ENCODE data around the gene CAMSAP3.

The CAMSAP3 gene

DNA sequence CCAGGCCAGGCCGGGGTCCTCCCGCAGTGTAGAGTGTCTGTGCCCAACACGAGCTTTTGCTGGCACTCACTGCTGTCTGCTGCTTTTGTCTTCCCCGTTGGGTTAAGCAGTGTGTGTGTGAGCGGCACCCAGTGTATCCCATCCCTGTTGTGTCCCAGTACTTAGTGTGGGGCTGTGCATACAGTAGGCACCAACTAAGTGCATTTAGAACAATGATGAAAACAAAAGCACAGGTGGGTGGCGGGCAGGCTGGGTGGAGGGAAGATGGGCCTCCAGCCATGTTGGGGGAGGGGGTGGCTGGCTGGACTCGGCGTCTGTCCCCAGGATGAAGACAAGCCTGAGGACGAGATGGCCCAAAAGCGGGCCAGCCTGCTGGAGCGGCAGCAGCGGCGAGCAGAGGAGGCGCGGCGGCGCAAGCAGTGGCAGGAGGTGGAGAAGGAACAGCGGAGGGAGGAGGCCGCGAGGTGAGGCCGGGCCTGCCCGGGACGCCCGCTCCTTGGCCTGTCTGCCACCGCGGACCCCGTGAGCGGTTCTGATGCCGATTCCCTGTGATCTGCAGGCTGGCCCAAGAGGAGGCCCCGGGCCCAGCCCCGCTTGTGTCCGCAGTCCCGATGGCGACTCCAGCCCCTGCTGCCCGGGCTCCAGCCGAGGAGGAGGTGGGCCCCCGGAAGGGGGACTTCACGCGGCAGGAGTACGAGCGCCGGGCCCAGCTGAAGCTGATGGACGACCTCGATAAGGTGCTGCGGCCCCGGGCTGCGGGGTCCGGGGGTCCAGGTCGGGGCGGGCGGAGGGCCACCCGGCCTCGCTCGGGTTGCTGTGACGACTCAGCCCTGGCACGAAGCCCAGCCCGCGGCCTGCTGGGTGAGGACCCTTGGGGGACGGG, 19.4 kb downstream of the CAMSAP3 start:
- DNase-seq: no peak

DNA sequence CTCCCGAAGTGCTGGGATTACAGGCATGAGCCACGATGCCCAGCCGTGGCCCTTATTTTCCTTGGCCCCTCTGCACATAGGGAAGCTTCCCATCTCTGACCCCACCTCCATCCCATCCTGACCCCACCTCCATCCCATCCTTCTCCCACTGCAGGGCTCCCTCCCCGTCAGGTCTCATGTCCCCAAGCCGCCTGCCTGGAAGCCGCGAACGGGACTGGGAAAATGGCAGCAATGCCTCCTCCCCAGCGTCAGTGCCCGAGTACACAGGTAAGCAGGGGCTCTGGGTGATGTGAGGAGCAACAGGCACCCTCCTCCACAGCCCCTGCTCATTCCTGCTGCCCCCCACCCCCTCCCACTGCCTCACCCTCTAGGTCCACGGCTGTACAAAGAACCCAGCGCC, 21.5 kb downstream of the CAMSAP3 start:
- no peak for DNase-seq

DNA sequence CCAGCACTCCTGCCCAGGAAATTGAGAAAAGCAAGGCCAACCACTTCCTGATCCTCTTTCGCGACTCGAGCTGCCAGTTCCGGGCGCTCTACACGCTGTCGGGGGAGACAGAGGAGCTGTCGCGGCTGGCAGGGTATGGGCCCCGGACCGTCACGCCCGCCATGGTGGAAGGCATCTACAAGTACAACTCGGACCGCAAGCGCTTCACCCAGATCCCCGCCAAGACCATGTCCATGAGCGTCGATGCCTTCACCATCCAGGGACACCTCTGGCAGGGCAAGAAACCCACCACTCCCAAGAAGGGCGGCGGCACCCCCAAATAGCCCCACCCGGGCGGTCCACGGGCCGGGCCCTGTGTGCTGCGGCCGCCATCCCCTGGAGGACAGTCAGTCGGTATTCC, 22.1 kb downstream of the CAMSAP3 start:
- DNase-seq: no peak

DNA sequence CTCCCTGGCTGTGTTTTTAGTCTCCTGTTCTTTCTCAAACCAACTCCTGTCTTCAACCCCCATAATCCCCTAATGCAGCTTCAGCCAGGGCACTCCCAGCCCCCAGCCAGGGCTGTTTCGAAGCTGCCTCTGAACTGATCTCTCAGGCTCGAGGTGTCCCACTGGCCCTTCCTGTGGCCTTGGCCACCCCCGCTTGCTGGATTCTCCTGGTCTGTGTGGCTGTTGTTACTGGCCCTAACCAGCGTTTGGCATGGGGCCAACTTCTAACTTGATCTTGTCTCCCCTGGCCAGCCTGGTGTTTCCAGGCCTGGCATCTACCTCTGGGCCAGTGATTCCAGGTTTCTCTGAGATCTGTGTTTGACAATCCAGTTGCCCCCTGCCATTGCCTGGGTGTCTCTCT, 22.7 kb downstream of the CAMSAP3 start:
- DNase-seq: peak; percentile 37

DNA sequence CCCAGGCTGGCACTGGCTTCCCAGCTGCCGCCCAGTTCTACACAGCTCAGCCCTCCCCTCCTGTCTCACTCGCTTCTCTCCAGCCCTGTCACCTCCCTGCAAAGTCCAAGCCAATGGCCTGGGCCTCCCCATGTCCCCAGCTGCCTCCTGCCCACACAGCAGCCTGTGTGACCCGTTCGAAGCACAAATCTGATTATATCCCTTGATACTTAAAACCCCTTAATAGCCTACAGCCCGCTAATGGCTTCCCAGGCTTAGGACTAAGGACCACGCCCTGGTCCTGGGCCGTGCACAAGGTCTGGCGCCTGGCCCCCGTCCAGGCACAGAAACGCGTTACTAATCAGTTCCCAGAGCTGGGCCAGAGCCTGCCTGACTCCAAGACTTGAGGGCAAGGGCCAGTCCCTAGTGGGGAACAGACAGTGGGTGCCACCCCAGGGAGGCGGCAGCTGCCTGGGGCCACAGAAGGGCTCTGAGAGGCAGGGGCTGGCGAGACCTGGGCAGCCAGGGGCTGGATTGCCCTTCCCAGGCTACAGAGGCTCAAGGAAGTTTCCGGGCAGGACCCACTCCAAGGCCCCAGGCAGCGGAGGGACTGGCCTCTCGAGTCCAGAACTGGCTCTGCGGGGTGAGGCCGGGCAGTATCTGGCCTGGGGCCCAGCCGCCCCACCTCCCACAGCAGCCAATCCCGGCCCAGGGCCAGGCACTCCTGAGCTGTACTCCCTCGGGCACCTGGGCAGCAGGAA, 23.3 kb downstream of the CAMSAP3 start:
- peak; percentile 51 for DNase-seq

DNA sequence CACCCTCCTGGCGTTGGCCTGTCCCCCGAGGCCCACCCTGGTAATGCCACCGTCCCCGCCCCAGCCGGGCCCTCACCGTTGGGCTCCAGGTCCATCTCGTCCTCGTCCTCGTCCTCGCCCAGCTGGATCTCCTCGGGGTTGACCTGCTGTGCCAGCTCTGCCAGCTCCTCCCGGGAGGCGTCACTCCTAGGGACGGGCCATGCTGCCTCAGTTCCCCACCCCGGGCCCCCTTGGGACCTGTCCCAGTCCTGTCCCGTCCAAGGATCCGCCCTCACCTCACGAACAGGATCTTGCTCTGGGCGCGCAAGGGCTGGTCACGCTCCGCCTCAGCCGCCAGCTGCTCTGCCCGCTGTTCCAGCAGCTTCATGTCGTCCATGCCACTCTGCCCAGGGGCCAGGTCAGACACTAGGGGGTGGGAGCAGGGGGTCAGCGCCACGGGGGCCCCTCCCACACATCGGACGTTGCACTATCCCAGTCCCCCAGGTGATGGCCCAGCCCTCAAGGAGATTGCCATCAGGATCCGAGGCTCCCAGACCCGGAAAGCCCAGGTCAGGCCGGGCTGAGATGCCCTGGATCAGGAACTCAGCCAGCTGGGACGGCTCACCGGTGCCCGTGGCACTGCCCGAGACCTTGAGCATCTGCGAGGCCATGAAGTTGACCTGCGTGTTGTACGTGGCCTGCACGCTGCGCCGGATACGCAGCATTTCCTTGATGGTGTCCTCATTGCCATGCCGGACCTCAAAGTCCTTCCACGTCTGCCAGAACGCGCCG, 24.2 kb downstream of the CAMSAP3 start:
- DNase-seq: no peak

DNA sequence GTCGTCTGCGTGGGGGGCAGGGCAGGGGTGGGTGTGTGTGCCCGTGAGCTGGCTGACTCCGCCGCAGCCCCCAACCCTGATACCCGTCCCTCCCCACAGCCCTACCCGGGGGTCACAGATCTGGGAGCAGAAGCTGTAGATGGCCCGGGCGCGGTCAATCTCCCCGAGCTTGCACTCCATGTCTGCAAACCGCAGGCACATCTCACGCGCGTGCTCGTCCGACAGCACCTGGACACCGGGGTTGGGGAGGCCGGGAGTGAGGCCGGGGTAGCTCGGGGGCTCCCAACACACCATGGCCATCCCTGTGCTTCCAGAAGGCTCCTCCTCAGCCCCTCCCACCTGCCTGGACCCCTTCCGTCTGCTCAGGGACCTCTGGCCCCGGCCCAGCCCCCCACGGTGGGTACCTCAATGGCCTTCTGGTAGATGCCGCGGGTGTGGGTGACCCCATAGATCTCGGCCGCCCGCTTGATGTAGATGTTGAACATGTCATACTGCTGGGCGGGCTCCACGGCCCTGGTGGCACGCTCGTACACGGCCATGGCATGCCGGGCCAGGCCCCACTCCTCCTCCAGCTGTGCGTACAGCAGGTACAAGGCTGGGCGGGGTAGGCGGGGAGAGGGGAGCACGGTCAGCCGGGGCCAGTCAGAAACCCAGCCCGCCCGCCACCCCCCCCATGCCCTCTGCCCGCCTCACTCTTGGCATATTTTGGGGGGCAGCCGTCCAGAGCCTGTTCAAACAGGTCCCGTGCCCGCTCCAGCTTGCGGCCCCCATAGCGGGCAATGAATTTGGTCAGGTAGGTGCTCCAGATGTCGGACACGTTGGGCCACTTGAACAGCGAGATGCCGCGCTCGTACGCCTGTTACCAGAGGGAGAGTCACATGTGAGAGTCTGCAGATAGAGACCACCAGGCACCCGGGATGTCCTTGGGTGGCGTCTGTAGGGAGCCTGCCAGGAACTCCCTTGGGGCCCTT, 25.1 kb downstream of the CAMSAP3 start:
- no peak for DNase-seq

DNA sequence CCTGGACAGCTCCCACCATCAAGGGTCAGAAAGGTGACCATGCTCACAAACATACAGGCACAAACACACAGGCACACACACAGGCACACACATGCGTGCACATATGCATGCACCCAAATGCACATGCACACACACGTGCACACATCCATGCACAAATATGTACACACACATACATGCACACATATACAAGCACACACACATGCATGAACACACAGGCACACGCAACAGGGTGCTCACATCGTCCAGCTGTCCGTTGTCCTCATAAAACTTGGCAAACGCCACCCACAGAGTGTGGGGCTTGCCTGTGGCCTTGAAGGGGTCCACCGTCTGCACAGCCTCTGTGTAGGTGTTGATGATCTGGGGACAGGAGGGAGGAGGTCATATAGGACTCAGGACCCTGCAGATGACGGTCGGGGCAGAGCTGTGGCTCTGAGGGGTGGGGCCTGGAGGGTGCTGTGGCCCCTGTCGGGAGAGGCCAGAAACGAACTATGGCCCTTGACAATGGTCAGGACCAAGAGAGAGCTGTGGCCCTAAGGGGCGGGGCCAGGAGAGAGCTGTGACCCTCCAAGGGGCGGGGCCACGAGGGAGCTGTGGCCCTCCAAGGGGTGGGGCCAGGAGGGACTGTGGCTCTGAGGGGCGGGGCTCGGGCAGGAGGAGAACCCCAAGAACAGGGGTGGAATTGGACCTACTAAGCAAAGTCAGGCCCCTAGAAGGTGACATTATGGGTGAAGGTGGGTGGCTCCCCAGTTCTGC, 27.4 kb downstream of the CAMSAP3 start:
- DNase-seq: peak; percentile 62

DNA sequence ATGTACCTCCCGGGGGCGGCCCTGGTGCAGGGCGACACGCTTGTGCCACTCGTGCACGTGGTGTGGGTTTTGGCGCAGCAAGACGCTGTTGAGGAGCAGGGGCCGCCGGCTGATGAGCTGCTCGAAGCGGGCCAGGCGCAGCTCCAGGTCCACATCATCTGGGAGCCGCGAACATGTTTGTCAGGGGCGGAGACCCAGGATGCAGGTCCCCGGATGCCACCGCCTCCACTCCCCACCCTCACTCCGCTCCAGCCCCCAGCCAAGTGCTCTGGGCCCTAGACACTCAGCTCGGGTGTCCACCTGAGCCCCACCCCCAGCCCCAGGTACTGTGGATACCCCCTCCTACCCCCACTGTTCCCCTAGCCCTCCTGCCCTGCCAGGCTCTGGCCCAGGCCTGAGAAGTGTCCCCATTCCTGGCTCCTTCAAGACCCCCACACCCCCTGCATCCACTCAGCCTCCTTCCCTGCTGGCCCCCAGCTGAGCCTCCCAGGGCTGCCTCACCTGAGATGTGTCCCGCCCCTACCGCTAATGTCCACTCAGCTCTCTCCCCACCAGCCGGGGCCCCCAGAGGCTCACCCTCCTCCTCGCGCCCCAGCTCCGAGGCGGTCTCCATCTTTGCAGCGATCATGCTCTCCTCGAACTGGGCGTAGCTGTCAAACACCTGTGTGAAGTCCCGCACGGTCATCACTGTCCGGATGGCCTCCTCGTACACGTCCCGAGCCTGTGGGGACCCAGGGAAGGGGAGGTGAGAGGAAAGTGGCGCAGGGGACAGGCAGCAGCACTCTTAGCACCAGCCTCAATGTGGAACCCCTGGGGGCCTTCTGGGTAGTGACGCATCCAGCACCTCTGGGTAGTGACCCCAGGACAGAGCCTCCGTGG, 28.3 kb downstream of the CAMSAP3 start:
- no peak for DNase-seq

DNA sequence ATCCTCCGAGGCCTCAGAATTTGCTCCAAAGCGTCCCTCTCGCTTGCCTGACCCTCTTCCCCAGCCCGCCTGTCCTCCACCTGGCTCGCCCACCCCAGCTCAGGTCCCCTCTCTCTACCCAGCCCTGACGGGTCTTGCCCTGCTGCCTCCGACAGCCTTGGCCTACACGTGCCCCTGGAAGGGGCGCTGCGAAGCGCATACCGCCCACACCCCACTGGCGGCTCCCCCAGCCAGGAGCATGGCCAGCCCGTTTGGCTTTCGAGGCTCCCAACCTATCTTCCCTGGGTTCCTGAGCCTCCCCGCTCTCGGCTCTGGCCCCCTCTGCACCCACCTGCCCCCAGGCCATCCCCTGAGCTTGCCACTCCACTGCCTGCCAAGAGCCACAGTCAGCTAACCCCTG, 29.1 kb downstream of the CAMSAP3 start:
- DNase-seq: no peak

DNA sequence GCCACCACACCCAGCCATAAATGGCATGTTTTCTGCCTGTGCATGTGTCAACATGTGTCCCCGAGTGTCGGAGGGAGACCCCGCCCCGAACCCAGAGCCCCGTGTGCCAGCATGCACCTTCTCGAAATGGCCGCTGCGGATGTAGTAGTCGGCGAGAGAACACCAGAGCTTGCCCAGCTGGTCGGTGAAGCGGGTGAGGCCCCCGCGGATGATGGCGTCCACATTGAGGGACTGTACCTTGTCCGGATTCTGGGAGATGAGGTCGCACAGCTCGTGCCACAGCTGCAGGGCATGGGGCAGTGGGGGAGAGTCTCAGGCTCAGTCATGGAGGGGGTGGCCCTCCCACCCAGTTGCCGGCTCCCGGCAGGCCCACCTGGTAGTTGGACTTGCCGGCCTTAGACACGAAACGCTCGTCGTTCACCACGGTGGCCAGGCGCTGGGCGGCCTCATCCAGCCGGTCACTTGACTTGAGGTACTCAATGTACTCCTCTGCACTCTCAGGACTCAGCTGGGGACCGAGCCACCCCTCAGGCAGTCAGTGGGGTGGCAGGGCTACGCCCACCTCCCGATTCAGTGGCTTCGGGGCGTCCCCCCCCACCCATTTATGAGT, 30.2 kb downstream of the CAMSAP3 start:
- no peak for DNase-seq

DNA sequence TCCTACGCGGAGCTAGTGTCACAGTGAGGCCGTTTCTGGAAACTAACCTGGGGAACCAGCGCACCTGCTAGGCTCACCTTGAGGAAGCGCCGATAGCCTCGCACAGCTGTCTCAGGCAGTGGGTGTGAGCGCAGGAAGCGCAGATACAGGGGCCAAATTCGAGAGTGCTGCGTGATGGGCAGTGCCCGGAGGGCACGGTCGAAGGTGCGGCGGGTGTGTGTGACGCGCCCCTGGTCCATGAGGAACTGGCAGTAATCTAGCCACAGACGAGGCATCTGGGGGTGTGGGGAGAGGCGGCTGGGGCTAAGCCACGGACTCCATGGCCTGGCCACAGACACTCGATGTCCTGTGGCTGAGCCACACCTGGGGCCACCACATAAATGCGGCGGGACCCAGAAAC, 31.5 kb downstream of the CAMSAP3 start:
- no peak for DNase-seq

DNA sequence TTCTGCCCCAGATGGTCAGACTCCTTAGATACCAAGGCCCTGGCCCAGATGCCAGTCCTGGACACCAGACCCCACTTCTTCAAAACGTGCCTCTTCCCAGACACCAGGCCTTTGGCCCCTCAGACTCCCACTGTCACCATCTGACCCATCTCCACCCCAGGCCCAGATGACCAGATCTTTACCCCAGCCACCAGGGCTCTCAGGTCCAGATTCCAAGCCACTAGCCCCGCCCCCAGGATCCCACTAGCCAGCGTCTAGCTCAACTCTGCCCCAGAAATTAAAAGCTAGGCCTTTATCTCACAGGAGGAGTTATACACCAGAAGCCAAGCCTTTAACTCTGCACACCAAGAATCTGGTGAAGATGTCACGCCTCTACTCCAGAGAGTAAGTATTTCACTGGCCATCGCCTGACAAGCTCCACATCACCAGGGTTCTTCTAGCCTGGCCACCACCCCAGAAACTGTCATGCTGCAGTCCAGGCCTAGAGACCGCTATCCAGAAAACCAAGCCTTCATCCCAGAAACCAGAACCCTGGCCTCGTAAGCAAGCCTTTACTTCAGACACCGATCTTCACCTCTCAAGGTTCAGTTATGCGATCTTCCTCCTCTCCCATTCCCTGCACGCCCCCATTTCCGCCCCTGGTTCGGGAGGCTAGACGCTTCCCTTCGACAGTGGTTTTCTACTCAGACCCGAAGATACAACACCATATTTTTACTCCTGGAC, 33.1 kb downstream of the CAMSAP3 start:
- no peak for DNase-seq

DNA sequence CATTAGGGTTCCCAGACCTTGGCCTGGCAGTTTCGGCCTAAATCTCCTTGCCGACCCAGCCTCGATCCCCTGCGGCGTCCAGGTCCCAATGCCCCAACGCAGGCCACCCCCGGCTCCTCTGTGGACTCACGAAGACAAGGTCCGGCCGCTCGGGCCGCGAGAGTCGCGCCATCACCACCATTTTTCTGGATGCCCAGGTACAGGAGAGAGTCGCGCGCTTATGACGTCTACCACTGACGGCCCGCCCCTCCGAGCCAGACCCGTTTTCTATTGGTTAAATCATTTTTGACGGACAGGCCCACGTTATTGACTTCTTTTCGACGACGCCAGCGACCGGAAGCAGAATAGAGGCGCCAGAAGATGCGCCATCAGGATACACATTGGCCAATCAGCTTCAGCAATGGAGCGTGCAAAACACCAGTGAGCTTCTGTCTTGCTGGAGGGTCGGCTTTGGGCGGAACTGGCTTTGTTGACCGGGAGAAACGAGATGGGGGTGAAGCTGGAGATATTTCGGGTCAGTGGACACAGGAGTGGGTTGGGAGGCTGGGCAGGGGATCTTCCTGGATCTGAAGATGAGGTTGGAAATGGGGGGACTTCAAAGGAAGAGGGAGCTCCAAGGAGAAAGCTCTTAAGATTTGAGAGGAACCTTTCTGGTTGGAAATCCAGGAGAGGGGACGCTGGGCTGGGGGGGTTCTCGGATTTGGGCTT, 33.8 kb downstream of the CAMSAP3 start, which contains the start of the genes PET100 and XAB2:
Gene PET100 (plus strand): TSS at position 447 of the 708 bp plus-strand sequence. CDS start 41 bp downstream, at position 488.
Gene XAB2 (minus strand): TSS at position 199 of the 708 bp plus-strand sequence. CDS start 18 bp downstream, at position 181.
- DNase-seq: peak; percentile 99

DNA sequence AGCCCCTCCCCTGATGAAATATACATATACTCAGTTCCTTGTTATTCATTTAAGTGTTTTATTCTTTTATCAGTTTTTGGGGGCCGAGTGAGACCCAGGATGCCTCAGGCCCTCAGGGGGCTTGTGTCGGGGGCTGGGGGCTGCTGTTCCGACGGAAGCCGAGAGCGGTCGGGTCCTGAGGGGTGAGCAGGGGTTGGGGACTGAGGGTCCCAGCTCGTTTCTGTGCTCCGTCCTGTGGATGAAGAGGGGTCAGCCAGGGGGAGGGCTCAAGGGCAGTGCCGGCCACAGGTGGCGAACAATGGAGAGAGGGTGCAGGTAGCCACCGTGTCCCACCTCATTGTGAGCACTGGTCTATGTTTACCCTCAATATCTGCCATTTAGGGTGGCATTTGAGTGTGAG, 35.9 kb downstream of the CAMSAP3 start:
- no peak for DNase-seq

DNA sequence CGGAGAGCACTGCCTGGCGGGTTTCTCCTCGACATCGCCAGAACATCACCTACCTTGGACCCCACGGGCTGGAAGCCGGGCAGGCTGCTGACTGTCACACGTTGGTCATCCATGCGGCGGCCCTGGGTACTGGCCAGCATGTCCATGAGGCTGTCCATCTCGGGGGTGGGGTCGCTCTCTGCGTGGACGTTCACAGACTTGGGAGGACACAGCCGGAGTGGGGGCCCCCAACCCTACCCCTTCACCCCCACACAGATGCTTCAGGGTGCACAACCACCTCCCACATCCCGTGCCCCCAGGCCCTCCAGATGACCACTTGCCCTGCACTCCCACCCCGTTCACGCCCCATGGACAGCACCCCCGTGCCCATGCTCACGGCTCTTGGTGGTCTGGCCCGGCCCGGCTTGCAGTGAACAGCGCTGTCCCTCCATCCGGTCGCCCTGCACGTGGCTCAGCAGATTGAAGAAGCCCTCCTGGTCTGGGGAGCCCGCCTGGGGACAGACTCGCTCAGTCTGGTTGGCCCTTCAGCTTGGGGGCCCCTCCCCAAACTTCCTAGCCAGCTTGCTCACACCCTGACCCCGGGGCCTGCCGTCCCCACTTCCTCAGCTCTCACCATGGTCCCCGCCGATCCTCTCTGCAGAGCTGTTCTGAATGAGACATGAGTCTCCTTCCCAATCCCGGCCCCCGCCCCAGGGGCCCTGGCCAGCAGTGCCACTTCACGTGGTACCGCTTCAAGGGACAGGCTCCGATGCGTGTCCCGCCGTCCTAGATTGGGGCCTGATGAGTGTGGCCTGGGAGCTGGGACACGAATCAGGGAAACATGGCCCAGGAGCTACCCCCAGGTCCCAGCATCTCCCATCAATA, 36.9 kb downstream of the CAMSAP3 start:
- no peak for DNase-seq

DNA sequence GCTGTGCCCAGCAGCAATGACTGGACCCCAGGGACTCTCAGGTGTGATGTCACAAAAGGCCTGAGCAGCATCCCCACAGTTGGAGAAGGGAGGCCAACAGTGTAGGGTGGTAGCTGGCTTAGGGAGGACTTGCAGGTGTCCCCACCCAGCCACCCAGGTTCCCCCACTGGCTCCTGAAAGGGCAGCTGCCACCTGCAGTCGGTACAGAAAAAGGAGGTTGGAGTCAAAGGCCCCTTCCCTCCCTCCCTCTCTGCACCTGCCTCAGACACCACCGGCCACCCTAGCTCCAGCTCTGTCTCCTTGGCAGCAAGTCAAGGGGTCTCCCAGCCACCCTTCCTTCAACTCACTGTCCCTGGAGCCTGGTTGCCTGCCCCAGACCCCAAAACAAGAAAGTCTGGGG, 38.0 kb downstream of the CAMSAP3 start, which contains the start of gene PCP2:
Gene PCP2 (minus strand): TSS at position 22 of the 400 bp plus-strand sequence. CDS start 262 bp downstream, outside the sequence.
- DNase-seq: no peak

Data from hematopoietic multipotent progenitor cell treated with erythropoietin and hydrocortisone succinate and interleukin-3 and kit ligand, for 6 days (in vitro differentiated cells).